HCT116 (cell line): ENCODE results near the gene SMG6. TPM values are rescaled to one million over a fixed set of nuclear protein-coding genes. Genes with fewer than 3 reads are reported as not detected.

ENCODE experiments used
- ATAC-seq: fragments of 200-7000 bp; cut with Tn5 transposase; 2 replicates; pipeline ENCODE4 v1.9.1; 2020; ENCODE audit warnings: mild to moderate bottlenecking, moderate library complexity
- BruUV-seq: library from RNA; stranded (reverse); fragments of 400-500 nt; replicated peaks from 2 replicates; lab custom pipeline; 2021; lab: Mats Ljungman, UMichigan
- CTCF ChIA-PET: fragments of 300-600 bp; sonication (Branson Sonifier 250); formaldehyde crosslinking; loops from one replicate; lab custom pipeline; 2021; ENCODE audit warnings: antibody characterized with exemption; lab: Charles Lee
- POLR2A ChIA-PET: fragments of 300-600, 350-600 bp; sonication (Branson Sonifier 250); formaldehyde crosslinking; loops from one replicate; lab custom pipeline; 2021; ENCODE audit warnings: antibody characterized with exemption; lab: Charles Lee
- RAD21 ChIA-PET, 2 experiments: fragments of 300-600 bp; sonication (Branson Sonifier 250); formaldehyde crosslinking; loops; one replicate each; lab custom pipeline; 2023; ENCODE audit warnings: low total read pairs in 2 of 2; ENCODE audit not compliant: uncharacterized antibody in 2 of 2, unreplicated experiment in 2 of 2, low non-redundant PET in 1 of 2; lab: Charles Lee
- DNase-seq: peaks from one replicate; pipeline ENCODE4 v3.0.0-alpha.2; 2010; ENCODE audit warnings: low read depth, low spot score
- H2AFZ ChIP-seq: fragments of 200-600 bp; shearing (Covaris generic), sonication (generic); 2 replicates; pipeline ENCODE4 v1.6.1; 2017; ENCODE audit warnings: low read depth, mixed run types, mixed read lengths, antibody characterized with exemption, low read length; ENCODE audit not compliant: poor library complexity, severe bottlenecking
- H3K27ac ChIP-seq: 2 replicates; pipeline ENCODE4 v1.5.1; 2012; ENCODE audit warnings: low read depth, low read length
- H3K27me3 ChIP-seq: fragments of 200-600 bp; sonication (generic); 2 replicates; pipeline ENCODE4 v1.6.1; 2016; ENCODE audit warnings: mixed run types, low read length, mixed read lengths; ENCODE audit not compliant: insufficient read depth
- H3K36me3 ChIP-seq, 2 experiments: fragments of 200-500 bp in 1 of 2; fragments of 200-600 bp in 1 of 2; sonication (Bioruptor generic) in 1 of 2; sonication (generic) in 1 of 2; 2 replicates each; pipeline versions ENCODE4 v1.5.1 to v1.6.1; 2014 to 2016; ENCODE audit warnings: low read length in 2 of 2, inconsistent platforms in 1 of 2, mixed read lengths in 1 of 2, mixed run types in 1 of 2; ENCODE audit not compliant: insufficient read depth in 2 of 2, control insufficient read depth in 1 of 2
- H3K4me1 ChIP-seq, 2 experiments: fragments of 200-600 bp in 1 of 2; sonication (generic) in 1 of 2; 2 replicates each; pipeline versions ENCODE4 v1.5.1 to v1.6.1; 2012 to 2017; ENCODE audit warnings: low read length in 2 of 2, inconsistent platforms in 1 of 2, mild to moderate bottlenecking in 1 of 2, mixed read lengths in 1 of 2, mixed run types in 1 of 2, moderate library complexity in 1 of 2; ENCODE audit not compliant: insufficient read depth in 2 of 2, control insufficient read depth in 1 of 2
- H3K4me2 ChIP-seq: fragments of 200-600 bp; sonication (generic); 2 replicates; pipeline ENCODE4 v1.6.1; 2017; ENCODE audit warnings: mixed run types, low read length, mixed read lengths
- H3K4me3 ChIP-seq, 2 experiments: fragments of 200-600 bp in 1 of 2; sonication (generic) in 1 of 2; replicated peaks in 1 of 2; 2 replicates each; pipeline ENCODE4 v1.5.1; 2011 to 2016; ENCODE audit warnings: low read length in 2 of 2, control low read depth in 1 of 2, low read depth in 1 of 2, mild to moderate bottlenecking in 1 of 2, mixed read lengths in 1 of 2, mixed run types in 1 of 2
- H3K79me2 ChIP-seq: fragments of 200-600 bp; sonication (generic); 2 replicates; pipeline ENCODE4 v1.6.1; 2017; ENCODE audit warnings: mild to moderate bottlenecking, mixed run types, low read length, moderate library complexity, mixed read lengths; ENCODE audit not compliant: insufficient read depth
- H3K9ac ChIP-seq: fragments of 200-600 bp; sonication (generic); 2 replicates; pipeline ENCODE4 v1.6.1; 2016; ENCODE audit warnings: low read length, mixed read lengths
- H3K9me2 ChIP-seq: fragments of 200-600 bp; sonication (generic), shearing (Covaris generic); 2 replicates; pipeline ENCODE4 v1.6.1; 2017; ENCODE audit warnings: mixed run types, mild to moderate bottlenecking, moderate library complexity; ENCODE audit not compliant: insufficient read depth
- H3K9me3 ChIP-seq, 2 experiments: fragments of 200-500 bp in 1 of 2; fragments of 200-600 bp in 1 of 2; sonication (Bioruptor generic) in 1 of 2; sonication (generic) in 1 of 2; 2 replicates each; pipeline ENCODE4 v1.6.1; 2014 to 2017; ENCODE audit warnings: low read length in 2 of 2, mixed read lengths in 2 of 2, inconsistent platforms in 1 of 2, low read depth in 1 of 2, mild to moderate bottlenecking in 1 of 2, mixed run types in 1 of 2, moderate library complexity in 1 of 2; ENCODE audit not compliant: control insufficient read depth in 1 of 2, insufficient read depth in 1 of 2
- H4K20me1 ChIP-seq: fragments of 200-600 bp; sonication (generic), shearing (Covaris generic); 2 replicates; pipeline ENCODE4 v1.6.1; 2017; ENCODE audit warnings: mixed run types, mild to moderate bottlenecking, moderate library complexity; ENCODE audit not compliant: insufficient read depth
- CTCF ChIP-seq, 3 experiments: fragments of 200-600 bp in 1 of 3; sonication (generic) in 1 of 3; IDR thresholded peaks in 2 of 3; conservative IDR thresholded peaks in 1 of 3; 2 replicates each; pipeline ENCODE4 v1.5.1; 2012 to 2017; ENCODE audit warnings: low read depth in 2 of 3, low read length in 2 of 3, antibody characterized with exemption in 1 of 3, borderline replicate concordance in 1 of 3, control low read depth in 1 of 3, mild to moderate bottlenecking in 1 of 3, mixed read lengths in 1 of 3, mixed run types in 1 of 3, moderate library complexity in 1 of 3; ENCODE audit not compliant: insufficient read depth in 1 of 3
- ELF1 ChIP-seq: IDR thresholded peaks from 2 replicates; pipeline ENCODE4 v1.6.1; 2012; ENCODE audit warnings: low read depth, borderline replicate concordance
- EZH2 ChIP-seq: fragments of 200-600 bp; sonication (generic); IDR thresholded peaks from 2 replicates; pipeline ENCODE4 v1.6.1; 2017; ENCODE audit warnings: antibody characterized with exemption, mixed run types
- RAD21 ChIP-seq: IDR thresholded peaks from 2 replicates; pipeline ENCODE4 v1.6.1; 2012; ENCODE audit warnings: low read depth, mild to moderate bottlenecking
- TCF7L2 ChIP-seq: IDR thresholded peaks from 2 replicates; pipeline ENCODE4 v1.7.0; 2011; ENCODE audit warnings: borderline replicate concordance, inconsistent platforms; ENCODE audit not compliant: insufficient read depth, insufficient read length; ENCODE audit errors: extremely low read depth
- intact Hi-C: fragments of 100-400 bp; cut with micrococcal nuclease; formaldehyde crosslinking; loops from 2 replicates; pipeline ENCODE4 v1.10.0; 2022
- total RNA-seq: library from RNA; stranded (reverse); gene quantifications from one replicate; pipeline ENCODE4 v1.2.1, GENCODE V29; 2021; ENCODE audit not compliant: unreplicated experiment

SMG6 gene
- total RNA-seq, 1 experiment from 2014 or later = 23.1 TPM

- Histone ChIP-seq H3K9me2 (no peaks in the 10 kb centered on the region), H3K79me2 (no peaks in the 10 kb centered on the region), H4K20me1 (no peaks in the 10 kb centered on the region), H3K27ac (no peak overlapping the region), H3K9ac (no peak overlapping the region), H3K4me2 (no peak overlapping the region), H3K4me1 (peaks cover 2 to 6% of the 10 kb centered on the region in 2 experiments), H3K9me3 (no peaks in the 10 kb centered on the region), H3K36me3 (no peaks in the 10 kb centered on the region), H3K4me3 (no peak overlapping the region), H3K27me3 (no peaks in the 10 kb centered on the region), H2AFZ (no peak overlapping the region)
- no TSS peak for BruUV-seq
- no peak for ATAC-seq
- ChIA-PET RAD21 (no interaction called here), CTCF (interaction anchor here (1.8 kb wide), 1 partner anchor 11 kb away, joined by 5 read pairs; no protein-coding TSS in a partner anchor), POLR2A (no interaction called here)
- no peak for DNase-seq
- intact Hi-C loops = no loop called here
- no peak for TF ChIP-seq TCF7L2
- no peak for TF ChIP-seq CTCF (IDR thresholded peaks at IDR 0.05 in 2 of 3, conservative IDR thresholded peaks at IDR 0.05 in 1 of 3; ENCODE audit: borderline replicate concordance in 1 of 3, insufficient read depth in 1 of 3, low read depth in 2 of 3, low read length in 2 of 3)
- TF ChIP-seq RAD21 = no peak
These were observed 180.8 kb downstream of the SMG6 start for GRCh38 chr17:2122641-2123302.

GRCh38 chr17:2120586-2121335 lies 182.8 kb downstream of the SMG6 start:
- no peaks in the 10 kb centered on the region for H3K9me3 ChIP-seq
- ATAC-seq = no peak
- no peak overlapping the region for H2AFZ ChIP-seq
- BruUV-seq = no TSS peak
- ChIA-PET CTCF (interaction anchor here (1.8 kb wide), 1 partner anchor 9 kb away, joined by 5 read pairs; no protein-coding TSS in a partner anchor), POLR2A (no interaction called here), RAD21 (no interaction called here)
- no peak overlapping the region for H3K4me3 ChIP-seq
- intact Hi-C loops = no loop called here
- H3K79me2 ChIP-seq = no peaks in the 10 kb centered on the region
- no peaks in the 10 kb centered on the region for H3K27me3 ChIP-seq
- H3K4me2 ChIP-seq = no peak overlapping the region
- H3K4me1 ChIP-seq = peaks cover 4 to 8% of the 10 kb centered on the region in 2 experiments
- H3K36me3 ChIP-seq = no peaks in the 10 kb centered on the region
- no peaks in the 10 kb centered on the region for H3K9me2 ChIP-seq
- H3K27ac ChIP-seq = no peak overlapping the region
- H4K20me1 ChIP-seq = no peaks in the 10 kb centered on the region
- no peak for TF ChIP-seq ELF1
- TF ChIP-seq EZH2 = no peak
- TF ChIP-seq, all 23 proteins: peak for 0
- no peak overlapping the region for H3K9ac ChIP-seq
- DNase-seq = no peak
